GM21447 (cell line): ENCODE results near the gene PROZ.

Experiments used
- ATAC-seq: cut with Tn5 transposase; IDR thresholded peaks from one replicate; pipeline ENCODE4 v1.9.1; 2021; ENCODE audit not compliant: unreplicated experiment

The PROZ gene

DNA sequence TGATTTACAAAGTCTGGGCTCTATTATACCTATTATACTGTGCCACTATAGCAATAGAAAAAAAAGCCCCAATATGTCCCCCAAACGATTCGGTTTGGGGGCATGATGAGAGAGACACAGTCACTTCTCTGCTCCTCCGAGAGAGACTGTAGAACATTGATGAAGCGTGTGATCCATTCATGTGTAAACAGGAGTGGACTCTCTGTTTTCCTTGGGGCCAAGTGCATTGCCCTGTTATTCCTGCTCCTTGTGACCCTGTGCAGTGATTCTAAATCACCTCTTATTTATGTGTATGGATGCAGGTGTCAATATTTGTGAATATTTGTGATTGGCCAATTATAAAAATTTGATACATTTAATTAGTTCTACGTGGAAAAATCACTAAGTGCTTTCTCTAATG lies 18.9 kb upstream of the PROZ start:
- no peak for ATAC-seq

DNA sequence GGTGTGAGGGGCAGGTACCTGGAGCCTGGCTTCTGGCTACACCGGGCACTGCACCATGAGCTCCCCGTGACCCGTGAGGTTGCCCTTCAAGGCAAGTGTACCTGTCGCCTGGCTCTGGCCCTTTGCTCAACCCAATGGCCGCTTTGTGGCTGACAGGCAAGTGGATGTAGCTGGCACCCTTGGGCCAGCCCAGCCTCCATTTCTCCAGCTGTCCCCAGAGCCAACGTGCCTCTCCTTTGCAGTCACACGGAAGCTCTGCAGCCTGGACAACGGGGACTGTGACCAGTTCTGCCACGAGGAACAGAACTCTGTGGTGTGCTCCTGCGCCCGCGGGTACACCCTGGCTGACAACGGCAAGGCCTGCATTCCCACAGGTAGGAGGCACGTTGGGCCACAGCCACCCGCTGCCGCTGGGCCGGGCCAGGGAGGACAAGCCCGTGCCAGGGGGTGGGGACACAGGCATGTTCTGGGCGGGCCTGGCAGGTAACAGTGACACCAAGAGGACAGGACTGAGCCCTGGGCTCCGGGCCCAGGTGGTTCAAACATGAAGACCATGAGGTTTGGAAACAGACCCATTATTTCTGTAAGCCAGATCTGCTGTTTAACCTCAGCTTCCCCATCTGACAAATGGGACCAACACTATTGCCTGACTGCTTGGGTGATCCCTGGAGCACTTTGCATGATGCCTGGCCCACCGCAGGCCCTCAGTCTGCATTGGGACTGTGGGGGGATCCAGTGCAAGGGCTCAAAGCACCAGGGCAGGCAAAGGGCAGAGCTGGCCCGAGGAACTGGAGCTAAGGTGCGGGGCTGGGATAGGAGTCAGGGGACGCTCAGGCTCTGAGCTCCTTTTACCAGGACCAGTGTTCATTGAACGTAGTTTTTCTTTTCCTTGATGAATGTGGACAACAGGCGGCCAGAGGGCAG lies 17.5 kb upstream of the PROZ start:
- ATAC-seq = no peak

DNA sequence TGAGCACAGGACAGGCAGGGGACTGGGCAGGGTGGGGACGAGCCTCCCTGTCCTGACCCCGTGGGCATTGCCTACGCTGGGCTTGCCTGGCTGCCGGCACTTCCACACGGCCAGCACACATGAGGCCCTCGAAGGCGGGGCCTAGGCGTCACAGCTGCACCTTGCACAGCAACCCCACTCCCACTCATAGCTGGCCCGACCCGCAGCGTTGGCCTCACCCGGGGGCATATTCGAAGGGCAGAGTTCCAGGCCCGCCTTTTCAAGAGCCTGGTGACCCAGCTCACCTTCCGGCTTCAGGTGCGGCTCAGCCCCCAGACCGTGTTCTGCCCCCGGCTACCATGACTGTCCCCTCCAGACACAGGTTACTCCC lies 16.9 kb upstream of the PROZ start:
- ATAC-seq = no peak

DNA sequence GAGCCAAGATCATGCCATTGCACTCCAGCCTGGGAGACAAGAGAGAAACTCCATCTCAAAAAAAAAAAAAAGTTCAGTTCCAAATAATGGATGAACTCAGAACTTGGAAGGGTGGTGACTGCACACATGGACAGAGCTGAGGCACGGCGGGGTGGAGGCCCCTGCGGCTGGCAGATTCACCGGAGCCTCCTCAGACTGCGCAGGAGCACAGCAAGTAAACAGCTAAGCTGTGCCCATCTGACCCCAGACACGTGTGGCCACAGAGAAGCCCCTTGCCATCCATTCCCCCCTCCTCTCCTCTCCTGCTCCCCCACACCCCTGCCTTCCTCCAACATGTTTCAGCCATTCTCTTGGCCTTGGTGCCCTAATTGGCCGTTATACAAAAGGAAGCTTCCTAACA lies 15.6 kb upstream of the PROZ start:
- ATAC-seq = no peak

DNA sequence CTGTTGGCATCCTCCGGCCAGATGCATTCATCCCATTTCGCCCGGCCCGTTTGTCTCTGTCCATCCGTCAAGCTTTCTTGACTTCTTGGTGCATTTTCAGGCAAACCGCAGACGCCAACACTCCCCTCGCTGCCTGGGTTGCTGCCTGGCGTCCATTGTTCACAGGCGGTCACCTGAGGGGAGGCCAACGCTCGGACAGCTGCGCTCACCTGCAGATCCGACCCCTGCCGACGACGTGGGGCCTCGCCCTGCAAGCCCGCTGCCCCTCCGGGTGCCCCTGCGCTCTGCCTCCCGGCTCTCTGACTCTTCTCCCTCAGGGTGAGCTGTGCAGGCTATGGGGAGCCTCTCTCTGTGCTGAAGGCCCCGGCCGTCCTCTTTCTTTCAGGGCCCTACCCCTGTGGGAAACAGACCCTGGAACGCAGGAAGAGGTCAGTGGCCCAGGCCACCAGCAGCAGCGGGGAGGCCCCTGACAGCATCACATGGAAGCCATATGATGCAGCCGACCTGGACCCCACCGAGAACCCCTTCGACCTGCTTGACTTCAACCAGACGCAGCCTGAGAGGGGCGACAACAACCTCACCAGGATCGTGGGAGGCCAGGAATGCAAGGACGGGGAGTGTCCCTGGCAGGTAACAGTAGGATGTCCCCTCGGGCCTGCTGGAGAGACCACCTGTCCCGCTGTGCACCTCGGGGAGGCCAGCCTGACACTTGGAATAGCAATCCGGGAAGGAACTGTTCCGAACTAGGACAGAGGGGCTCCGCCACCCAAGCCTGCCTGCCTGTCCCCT lies 14.8 kb upstream of the PROZ start:
- no peak for ATAC-seq

DNA sequence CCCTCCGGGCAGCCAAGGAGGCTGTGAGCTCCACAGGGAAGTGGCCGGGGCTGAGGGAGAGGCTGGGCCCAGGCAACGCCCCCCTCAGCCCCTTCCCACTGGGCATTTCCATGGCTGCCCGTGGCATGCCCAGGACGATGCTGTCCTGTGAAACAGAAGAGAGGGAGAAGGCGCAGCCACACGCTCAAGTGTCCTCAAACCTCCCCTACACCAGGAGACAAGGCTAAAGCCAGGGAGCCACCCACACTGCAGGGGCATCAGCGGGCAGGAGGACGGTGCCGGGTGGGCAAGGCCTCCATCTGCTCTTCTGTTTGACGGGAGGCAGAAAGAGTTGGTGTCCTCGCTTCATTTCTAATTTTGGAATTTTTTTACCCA lies 14.2 kb upstream of the PROZ start:
- no peak for ATAC-seq

DNA sequence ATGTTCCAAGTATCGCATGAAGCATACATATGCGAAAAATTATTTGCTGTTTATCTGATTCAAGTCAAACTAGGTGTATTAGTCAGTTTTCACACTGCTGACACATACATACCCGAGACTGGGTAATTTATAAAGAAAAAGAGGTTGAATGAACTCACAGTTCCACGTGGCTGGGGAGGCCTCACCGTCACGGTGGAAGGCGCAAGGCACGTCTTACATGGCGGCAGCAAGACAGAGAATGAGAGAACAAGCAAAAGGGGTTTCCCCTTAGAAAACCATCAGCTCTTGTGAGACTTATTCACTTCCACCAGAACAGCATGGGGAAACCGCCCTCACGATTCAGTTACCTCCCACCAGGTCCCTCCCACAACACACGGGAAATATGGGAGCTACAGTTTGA lies 13.0 kb upstream of the PROZ start:
- ATAC-seq = no peak

DNA sequence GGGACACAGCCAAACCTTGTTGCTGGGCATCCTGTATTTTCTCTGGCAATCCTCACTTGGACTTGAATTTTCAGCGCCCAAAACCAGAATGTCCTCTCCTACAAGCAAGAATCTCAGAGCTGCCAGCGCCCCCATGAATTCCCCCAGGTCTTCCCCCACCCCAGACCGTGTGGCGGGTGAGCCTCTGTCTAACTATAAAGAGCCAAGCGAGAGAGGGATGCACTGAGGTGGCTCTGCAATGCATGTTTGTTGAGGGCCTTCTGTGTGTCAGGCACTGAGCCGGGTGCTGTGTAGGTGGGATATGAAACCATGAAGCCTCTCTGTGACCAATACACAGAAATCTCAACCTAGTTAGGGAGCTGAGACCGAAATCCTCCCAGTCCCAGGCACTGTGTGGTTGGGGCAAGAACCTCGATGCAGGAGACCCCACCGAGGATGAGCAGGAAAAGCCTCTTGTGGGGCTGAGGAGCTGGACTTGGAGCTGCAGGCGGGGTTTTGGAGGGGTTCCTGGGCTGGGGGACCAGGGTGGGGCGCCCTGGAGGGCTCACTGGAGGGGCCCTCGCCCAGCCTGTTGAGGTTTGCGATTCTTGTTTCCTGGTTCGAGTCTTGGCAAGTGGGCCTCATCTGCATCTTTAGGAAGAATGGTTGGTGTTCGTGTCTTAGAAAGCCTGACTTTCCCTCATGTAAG lies 12.4 kb upstream of the PROZ start:
- no peak for ATAC-seq

DNA sequence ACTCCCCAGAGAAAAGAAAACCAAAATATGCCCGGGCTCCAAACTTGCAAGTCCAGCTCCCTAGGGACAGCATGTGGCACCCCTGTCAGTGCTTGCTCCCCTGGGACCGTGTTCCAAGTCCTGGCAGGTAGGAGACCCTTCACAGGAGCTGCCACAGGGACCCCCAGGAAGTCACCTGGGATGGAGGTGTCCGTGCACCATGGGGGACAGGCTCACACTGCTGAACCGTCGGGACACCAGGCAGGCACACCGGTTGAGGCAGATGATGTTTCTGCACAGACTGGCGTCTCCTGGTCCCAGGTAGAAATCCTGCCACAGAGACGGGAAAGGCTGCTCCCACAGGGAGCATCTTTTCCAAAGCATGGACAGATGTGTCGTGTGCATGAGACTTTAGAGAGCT lies 11.7 kb upstream of the PROZ start:
- ATAC-seq = no peak

DNA sequence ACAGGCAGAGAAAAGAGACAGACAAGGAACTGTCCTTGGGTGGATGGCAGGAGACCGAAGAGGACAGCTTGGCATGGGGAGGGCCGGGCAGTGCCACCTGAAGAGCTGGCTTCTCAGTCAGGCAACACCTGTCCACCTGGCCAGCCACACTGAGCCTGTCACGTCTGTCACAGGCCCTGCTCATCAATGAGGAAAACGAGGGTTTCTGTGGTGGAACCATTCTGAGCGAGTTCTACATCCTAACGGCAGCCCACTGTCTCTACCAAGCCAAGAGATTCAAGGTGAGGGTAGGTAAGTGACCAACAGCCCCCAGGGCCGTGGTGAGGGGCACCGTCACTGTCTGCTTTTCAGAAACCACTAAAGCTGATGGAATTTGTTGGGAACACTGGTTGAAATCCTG lies 11.2 kb upstream of the PROZ start:
- ATAC-seq = no peak

DNA sequence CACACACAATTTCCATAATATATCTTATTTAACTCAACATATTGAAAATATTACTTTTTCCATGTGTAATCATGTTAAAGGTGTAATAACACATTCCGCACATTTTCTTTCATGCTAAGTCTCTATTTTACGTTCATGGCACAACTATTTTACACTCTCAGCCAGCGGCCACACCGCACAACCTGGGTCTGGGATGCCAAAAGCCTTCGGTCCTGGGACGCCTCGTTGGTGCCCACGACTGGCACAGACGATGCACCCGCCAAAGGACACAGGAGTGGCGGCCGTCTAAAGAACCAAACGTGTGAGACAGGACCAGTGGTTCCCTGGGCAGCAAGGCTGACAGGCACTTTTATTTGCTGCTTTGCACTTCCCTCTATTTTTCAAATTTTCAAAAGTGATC lies 10.0 kb upstream of the PROZ start:
- no peak for ATAC-seq

DNA sequence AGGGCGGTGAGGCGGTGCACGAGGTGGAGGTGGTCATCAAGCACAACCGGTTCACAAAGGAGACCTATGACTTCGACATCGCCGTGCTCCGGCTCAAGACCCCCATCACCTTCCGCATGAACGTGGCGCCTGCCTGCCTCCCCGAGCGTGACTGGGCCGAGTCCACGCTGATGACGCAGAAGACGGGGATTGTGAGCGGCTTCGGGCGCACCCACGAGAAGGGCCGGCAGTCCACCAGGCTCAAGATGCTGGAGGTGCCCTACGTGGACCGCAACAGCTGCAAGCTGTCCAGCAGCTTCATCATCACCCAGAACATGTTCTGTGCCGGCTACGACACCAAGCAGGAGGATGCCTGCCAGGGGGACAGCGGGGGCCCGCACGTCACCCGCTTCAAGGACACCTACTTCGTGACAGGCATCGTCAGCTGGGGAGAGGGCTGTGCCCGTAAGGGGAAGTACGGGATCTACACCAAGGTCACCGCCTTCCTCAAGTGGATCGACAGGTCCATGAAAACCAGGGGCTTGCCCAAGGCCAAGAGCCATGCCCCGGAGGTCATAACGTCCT lies 9.4 kb upstream of the PROZ start:
- no peak for ATAC-seq

DNA sequence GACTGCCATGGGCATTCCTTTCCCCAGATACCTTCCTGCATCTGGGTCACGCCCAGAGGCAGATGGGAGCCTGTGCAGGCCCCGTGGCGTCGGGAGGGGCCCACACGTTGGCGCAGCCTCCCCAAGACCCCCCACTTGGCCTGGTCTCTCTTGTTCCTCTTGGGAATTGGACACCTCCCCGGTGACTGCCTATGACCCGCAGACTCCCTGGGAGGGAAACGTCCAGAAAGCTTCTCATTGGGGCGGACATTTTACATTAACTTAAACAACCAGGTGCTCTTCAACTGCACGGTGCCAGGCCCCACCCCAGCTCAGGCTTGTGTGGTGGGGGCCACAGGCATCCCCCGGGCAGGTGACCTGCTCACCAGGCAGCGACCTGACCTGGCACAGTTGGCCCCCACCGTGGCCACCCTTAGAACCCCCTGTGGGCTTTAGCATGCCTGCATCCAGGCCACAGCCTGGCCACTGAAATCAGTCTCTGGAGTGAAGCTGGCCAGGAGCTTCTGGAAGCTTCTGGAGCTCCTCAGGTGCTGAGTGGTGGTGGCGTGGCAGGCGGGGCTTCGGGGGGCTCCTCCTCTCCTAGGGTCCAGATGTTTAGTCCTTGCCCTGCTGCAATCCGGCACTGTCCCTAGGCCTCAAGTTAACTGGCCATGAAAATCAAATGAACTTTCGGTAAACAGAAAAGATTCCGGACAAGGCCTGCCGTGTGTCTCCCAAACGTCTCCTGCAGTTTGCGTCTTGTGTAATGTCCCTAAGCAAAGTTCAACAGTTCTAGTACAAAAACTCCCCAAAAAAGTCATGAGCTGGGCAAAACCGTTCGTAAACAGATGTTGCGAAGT lies 8.5 kb upstream of the PROZ start:
- ATAC-seq = no peak

DNA sequence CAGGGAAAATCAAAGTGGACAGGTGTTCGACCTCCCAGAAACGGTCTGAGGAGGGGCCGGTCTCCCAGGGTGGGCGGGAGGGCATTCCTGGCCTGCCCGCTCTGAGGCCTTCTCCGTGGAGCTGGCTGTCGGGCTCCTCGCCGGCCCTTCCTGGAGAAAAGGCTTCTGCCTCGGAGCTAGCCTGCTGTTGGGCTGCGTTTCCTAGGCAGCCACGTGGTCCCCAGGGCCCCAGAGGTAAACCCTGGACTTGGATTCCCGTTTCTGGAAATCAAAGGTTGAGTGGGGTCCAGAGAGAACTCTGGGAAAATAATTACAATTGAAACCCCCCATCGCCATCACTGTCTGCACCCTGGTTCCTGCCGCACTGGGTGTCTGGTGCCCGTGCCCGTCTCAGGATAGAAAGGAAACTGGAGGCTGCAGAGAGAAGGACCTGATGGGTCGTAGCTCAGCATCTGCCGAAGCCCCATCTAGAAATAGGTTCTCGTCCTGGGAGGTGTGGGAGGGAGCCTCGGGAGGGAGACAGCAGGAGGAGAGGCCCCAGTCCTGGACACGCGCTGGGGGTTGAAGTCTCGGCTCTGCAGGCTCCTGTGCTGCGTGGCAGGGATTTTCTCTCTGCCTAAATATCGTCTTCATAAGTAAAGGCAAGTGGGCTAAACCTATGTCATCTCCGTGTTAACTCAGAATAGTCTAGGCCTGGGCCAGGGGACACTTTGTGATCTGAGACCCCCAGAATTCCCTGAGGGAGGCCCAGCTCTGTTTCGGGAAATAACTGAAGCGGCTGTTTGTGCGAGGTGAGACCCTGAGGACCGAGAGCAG lies 7.7 kb upstream of the PROZ start:
- ATAC-seq = no peak

DNA sequence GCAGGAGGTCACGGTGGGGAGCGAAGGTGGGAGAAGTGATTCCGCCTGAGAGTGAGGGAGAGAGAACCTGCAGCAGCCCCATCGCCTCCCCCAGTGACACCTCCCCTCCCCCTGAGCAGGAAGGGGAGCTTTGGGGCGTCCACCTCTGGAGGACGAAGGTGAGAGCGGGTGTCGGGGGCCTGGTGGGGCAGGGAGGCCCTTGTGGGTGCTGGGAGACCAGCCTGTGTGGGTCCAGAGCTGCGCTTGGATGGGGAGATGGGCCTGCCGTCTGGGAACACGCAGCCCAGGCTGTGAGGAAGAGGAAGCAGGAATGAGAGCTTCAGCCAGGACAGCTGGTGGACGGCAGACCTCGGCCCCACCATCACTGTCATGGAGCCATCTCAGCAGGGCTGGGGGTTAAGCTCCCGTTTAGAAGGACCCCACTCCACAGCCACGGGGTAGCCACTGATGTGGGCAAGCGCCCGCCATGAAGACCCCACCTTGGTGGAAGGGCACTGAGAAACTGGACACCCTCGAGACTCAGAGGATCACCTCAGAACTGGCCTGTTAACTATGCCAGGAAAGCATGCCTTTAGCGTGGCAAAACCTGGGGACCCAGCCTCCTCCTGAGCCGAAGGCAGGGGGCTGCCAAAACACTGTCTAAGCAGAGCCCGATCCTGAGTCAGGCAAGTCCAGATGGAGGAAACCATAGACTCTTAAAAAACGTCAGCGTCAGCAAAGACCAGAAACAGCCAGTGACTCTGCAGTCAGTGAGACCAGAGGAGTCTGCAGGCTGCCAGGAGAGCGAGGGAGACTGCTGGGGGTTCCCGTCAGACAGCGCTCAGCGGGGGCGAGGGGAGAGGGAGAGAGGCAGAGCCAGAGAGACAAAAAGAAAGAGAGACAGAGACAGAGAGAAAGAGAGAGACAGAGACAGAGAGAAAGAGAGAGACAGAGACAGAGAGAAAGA lies 6.4 kb upstream of the PROZ start:
- ATAC-seq = no peak

DNA sequence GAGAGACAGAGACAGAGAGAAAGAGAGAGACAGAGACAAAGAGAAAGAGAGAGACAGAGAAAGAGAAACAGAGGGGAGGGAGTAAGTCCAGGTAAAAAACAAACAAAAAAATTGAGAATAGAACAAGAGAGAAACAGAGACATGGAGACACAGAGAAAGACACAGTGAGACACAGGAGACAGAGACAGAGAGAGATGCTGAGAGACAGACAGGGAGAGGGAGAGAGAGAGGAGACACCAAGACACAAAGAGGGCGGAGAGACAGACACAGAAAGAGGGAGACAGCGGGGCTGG lies 5.8 kb upstream of the PROZ start:
- no peak for ATAC-seq

DNA sequence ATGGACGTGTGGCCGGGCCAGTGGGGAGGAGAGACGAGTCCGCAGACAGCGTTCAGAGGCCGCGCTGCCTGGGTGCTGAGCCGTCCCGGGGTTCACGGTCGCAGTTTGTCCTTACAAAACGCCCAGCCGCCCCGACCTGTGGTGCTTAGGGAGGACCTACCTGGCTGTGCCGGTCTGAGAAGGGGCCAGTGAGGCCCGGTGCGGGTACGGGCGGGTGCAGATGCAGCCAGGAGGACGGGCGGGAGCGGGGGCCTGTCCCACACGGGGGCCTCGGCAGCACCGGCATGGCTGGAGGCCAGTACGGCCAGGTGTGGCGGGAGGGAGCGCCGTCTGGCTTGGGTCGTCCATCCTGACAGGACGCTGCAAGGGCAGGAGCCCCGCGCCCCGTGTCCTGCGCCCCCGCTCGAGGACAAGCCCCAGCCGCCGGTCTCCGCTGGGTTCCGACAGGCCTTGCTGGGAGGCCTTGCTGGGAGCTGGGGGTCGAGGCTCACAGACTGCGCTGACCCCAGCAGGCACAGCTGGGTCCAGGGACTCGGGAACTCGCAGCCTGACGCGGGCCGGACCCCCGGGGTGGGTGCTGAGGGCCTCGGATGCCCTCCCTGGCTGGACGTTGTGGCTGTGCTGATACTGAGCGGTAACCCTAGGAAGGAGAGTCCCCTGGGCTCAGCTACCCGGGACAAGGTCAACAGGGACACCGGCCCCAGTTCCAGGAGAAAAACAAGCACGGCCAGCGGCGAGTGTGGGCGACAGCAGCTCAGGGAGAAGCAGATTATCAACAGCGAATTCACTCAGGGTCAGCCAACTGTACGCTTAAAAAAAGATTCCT lies 5.3 kb upstream of the PROZ start:
- peak; percentile 23 for ATAC-seq
